Measurements from ENCODE around the gene METTL26.

METTL26 gene

GRCh38 chr16:662095-662494 is 26.0 kb upstream of the METTL26 start:
- no peak for TF ChIP-seq CTCF (conservative IDR thresholded peaks at IDR 0.05; ENCODE audit: low read depth, low read length)

GRCh38 chr16:661184-661821 is 25.2 kb upstream of the METTL26 start:
- TF ChIP-seq CTCF (conservative IDR thresholded peaks at IDR 0.05; ENCODE audit: low read depth, low read length), result no peak
- DNase-seq (ENCODE audit: low read depth), result no peak
- no peak overlapping the region for H3K4me3 ChIP-seq (ENCODE audit: low read depth, low read length)

More at GRCh38 chr16:662095-662494, 26.0 kb upstream of the METTL26 start:
- DNase-seq (ENCODE audit: low read depth), result no peak
- no peak overlapping the region for H3K4me3 ChIP-seq (ENCODE audit: low read depth, low read length)

GRCh38 chr16:660459-661183 is 24.5 kb upstream of the METTL26 start:
- TF ChIP-seq CTCF (conservative IDR thresholded peaks at IDR 0.05; ENCODE audit: low read depth, low read length), result peak; percentile 57
- H3K4me3 ChIP-seq (ENCODE audit: low read depth, low read length), result no peak overlapping the region
- DNase-seq (ENCODE audit: low read depth), result peak; percentile 78

GRCh38 chr16:660132-660458 is 24.0 kb upstream of the METTL26 start:
- no peak overlapping the region for H3K4me3 ChIP-seq (ENCODE audit: low read depth, low read length)
- no peak for TF ChIP-seq CTCF (conservative IDR thresholded peaks at IDR 0.05; ENCODE audit: low read depth, low read length)
- DNase-seq (ENCODE audit: low read depth), result no peak

GRCh38 chr16:659618-660017 is 23.5 kb upstream of the METTL26 start:
- TF ChIP-seq CTCF (conservative IDR thresholded peaks at IDR 0.05; ENCODE audit: low read depth, low read length), result no peak
- no peak overlapping the region for H3K4me3 ChIP-seq (ENCODE audit: low read depth, low read length)
- DNase-seq (ENCODE audit: low read depth), result no peak

- TF ChIP-seq CTCF (conservative IDR thresholded peaks at IDR 0.05; ENCODE audit: low read depth, low read length), result peak; percentile 4
- DNase-seq (ENCODE audit: low read depth), result no peak
- no peak overlapping the region for H3K4me3 ChIP-seq (ENCODE audit: low read depth, low read length)
Observed at GRCh38 chr16:658679-659571, 22.8 kb upstream of the METTL26 start.

Measured in choroid plexus epithelial cell (primary cell).